Measurements from ENCODE around the gene KLHDC4. TPM values are rescaled to one million over a fixed set of nuclear protein-coding genes. Genes with fewer than 3 reads are reported as not detected.

KLHDC4 gene
- total RNA-seq, 4 donors from 2014 or later: 17.0 to 51.6 (median 23.2) TPM

GRCh38 chr16:87724490-87725291 is 41.1 kb downstream of the KLHDC4 start:
- no peak for TF ChIP-seq CTCF (IDR thresholded peaks at IDR 0.05; ENCODE audit: low read depth)

DNA sequence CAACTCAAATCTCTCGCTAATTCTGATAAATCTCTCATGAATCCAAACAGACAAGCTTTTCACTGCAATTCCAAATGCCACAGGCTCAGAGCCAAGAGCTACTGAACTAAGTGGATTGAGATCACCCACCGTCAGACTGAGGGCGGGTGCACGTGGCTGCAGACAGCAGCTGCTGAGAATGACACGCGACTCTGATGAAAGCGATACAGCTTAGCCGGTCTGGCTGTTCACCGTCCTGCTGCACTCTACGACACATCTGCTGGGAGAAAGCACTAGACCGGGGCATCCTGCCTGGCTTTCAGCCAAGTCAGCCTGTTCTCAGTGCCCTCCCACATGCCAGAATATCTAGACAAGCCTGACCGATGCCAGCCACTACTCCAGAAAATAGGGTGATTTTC is 42.6 kb downstream of the KLHDC4 start:
- no peak for TF ChIP-seq CTCF (IDR thresholded peaks at IDR 0.05; ENCODE audit: low read depth)

DNA sequence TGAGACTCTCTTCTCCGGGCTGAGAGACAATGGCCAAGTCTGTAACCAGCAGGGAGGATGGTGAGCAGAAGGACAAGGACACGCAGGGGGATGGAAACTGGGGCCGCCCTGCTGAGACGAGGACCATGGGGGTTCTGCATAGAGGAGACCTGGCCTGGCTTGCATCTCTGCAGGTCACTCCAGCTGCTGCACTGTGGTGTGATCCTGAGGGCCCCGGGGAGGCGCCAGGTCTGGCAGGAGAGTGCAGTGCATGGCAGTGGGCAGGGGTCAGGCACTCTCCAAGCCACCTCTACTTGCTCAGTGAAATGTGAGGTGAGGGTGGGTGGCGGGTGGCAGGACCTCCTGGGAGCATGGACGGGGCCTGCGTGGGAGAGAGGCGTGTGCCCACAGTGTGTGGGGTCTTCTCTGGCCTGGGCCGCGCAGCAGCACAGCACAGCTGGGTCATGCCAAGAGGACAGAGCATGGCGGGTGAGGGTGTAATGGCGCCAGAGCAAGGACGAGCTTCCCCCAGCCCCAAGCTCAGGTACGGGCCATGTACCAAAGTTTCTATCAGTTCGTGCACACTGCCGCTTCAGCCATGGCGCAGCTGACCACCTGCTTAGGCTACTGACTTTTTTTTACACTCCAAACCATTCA is 43.1 kb downstream of the KLHDC4 start:
- no peak for TF ChIP-seq CTCF (IDR thresholded peaks at IDR 0.05; ENCODE audit: low read depth)

DNA sequence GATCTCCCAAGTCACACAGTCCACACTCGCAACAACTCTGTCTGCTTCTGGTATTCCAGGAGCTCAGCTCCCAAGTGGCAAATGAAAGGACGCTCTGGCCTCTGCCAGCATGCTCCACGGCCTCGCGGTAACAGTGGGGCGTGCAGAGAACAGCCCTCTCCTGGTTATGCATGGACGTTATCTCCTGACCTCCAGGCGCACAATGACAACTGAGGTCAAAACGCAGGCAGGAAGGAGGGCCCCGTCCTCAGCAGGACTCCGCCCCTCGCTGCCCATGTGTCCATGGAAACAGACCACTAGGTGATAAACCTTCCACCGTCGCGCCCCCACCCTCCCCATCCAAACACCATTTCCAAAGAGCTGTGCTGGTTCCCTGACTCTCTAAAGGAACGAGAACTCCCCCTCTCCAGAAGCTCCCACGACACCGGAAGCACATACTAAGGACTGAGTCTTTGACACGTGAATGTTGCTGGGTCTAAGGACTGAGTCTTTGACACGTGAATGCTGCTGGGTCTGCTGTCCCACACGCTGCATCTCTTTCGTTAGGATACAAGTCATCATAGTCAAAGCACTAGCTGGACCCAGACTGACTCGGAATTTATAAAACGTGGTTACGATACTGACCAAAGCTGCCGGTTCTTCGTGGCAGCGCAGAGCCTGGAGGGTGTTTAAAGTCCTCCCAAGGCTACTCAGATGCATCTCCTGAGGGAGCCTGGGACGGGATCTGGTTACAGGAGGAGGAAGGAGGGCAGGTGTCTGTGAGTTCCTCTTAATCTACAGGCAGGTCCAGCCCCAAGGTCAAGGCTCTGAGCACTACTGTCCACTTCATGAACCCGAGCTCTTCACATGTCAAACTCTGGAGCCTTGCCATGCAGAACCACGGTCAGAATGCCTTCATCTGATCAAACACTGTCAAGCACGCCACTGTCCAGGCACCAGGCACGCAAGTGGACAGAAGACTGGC is 43.9 kb downstream of the KLHDC4 start:
- TF ChIP-seq CTCF (IDR thresholded peaks at IDR 0.05; ENCODE audit: low read depth): no peak

- TF ChIP-seq CTCF (IDR thresholded peaks at IDR 0.05; ENCODE audit: low read depth): no peak
Measured at GRCh38 chr16:87720446-87720845, 45.3 kb downstream of the KLHDC4 start.

GRCh38 chr16:87715658-87716057 is 50.1 kb downstream of the KLHDC4 start:
- no peak for TF ChIP-seq CTCF (IDR thresholded peaks at IDR 0.05; ENCODE audit: low read depth)

All from subcutaneous adipose tissue (tissue), 4 donors.